Endothelial cell of umbilical vein (primary cell): ENCODE results near the gene APCDD1L. TPM values are rescaled to one million over a fixed set of nuclear protein-coding genes. Genes with fewer than 3 reads are reported as not detected.

Source experiments
- BruUV-seq: library from RNA; stranded (reverse); fragments of 400-500 nt; replicated peaks from 2 replicates; lab custom pipeline; 2021; lab: Mats Ljungman, UMichigan
- CTCF ChIA-PET: fragments of 300-600, 350-600 bp; sonication (Branson Sonifier 250); formaldehyde crosslinking; loops from one replicate; lab custom pipeline; 2021; ENCODE audit warnings: antibody characterized with exemption, inconsistent platforms; lab: Charles Lee
- POLR2A ChIA-PET: fragments of 300-600, 350-600 bp; sonication (Branson Sonifier 250); formaldehyde crosslinking; loops from one replicate; lab custom pipeline; 2021; ENCODE audit warnings: antibody characterized with exemption, inconsistent platforms; lab: Charles Lee
- DNase-seq: peaks from one replicate; pipeline ENCODE4 v3.0.0-alpha.2; 2011; ENCODE audit warnings: low read depth, low spot score
- FAIRE-seq: peaks from 2 replicates; lab custom pipeline; 2011; peaks lifted over from hg19 to GRCh38; lab: Jason Lieb, UNC
- H2AFZ ChIP-seq: 2 replicates; pipeline ENCODE4 v1.6.0; 2012; ENCODE audit warnings: low read depth, low read length, control low read depth, inconsistent platforms
- H3K27ac ChIP-seq: 2 replicates; pipeline ENCODE4 v1.5.1; 2011; ENCODE audit warnings: low read depth, mild to moderate bottlenecking, control low read depth, low read length, moderate library complexity; ENCODE audit not compliant: insufficient read depth
- H3K27me3 ChIP-seq, 2 experiments: 2 replicates each; pipeline versions ENCODE4 v1.6.0 to v1.6.1; 2011; ENCODE audit warnings: low read length in 2 of 2, mixed read lengths in 1 of 2; ENCODE audit not compliant: control insufficient read depth in 2 of 2, insufficient read depth in 2 of 2
- H3K36me3 ChIP-seq, 2 experiments: 2 replicates in 1 of 2; 3 replicates in 1 of 2; pipeline ENCODE4 v1.5.1; 2011; ENCODE audit warnings: low read length in 2 of 2, mild to moderate bottlenecking in 1 of 2, moderate library complexity in 1 of 2; ENCODE audit not compliant: control insufficient read depth in 2 of 2, insufficient read depth in 2 of 2; ENCODE audit errors: extremely low read depth in 1 of 2
- H3K4me1 ChIP-seq: 3 replicates; pipeline ENCODE4 v1.5.1; 2011; ENCODE audit warnings: mild to moderate bottlenecking, low read length; ENCODE audit not compliant: control insufficient read depth, insufficient read depth; ENCODE audit errors: extremely low read depth
- H3K4me2 ChIP-seq: 2 replicates; pipeline ENCODE4 v1.6.1; 2011; ENCODE audit warnings: low read length, control low read depth, mixed read lengths; ENCODE audit not compliant: insufficient read depth
- H3K4me3 ChIP-seq, 3 experiments: fragments of 200-600 bp in 1 of 3; sonication (generic), shearing (Covaris generic) in 1 of 3; replicated peaks in 1 of 3; 2 replicates each; pipeline ENCODE4 v1.5.1; 2011 to 2016; ENCODE audit warnings: control low read depth in 3 of 3, low read length in 3 of 3, mild to moderate bottlenecking in 2 of 3, inconsistent platforms in 1 of 3, low read depth in 1 of 3, moderate library complexity in 1 of 3; ENCODE audit not compliant: insufficient read depth in 1 of 3
- H3K79me2 ChIP-seq: 2 replicates; pipeline ENCODE4 v1.6.0; 2012; ENCODE audit warnings: low read length, inconsistent platforms; ENCODE audit not compliant: control insufficient read depth, insufficient read depth
- H3K9ac ChIP-seq: replicated peaks from 2 replicates; pipeline ENCODE3; 2011; ENCODE audit warnings: low read length, control low read depth; ENCODE audit not compliant: insufficient read depth; ENCODE audit errors: extremely low read depth
- H3K9me1 ChIP-seq: replicated peaks from 3 replicates; pipeline ENCODE4 v1.6.0; 2011; ENCODE audit warnings: mild to moderate bottlenecking, low read length; ENCODE audit not compliant: control insufficient read depth, insufficient read depth; ENCODE audit errors: extremely low read depth
- H3K9me3 ChIP-seq: replicated peaks from 2 replicates; pipeline ENCODE4 v1.5.1; 2012; ENCODE audit warnings: low read length, inconsistent platforms; ENCODE audit not compliant: control insufficient read depth, insufficient read depth
- H4K20me1 ChIP-seq: replicated peaks from 2 replicates; pipeline ENCODE3; 2011; ENCODE audit warnings: mild to moderate bottlenecking, low read length; ENCODE audit not compliant: control insufficient read depth, insufficient read depth; ENCODE audit errors: extremely low read depth
- EZH2 ChIP-seq: IDR thresholded peaks from 2 replicates; pipeline ENCODE4 v1.6.1; 2012; ENCODE audit warnings: borderline replicate concordance, low read depth, mild to moderate bottlenecking, moderate library complexity, low read length, inconsistent platforms; ENCODE audit not compliant: severe bottlenecking
- FOS ChIP-seq: IDR thresholded peaks from 2 replicates; pipeline ENCODE4 v1.6.1; 2011; ENCODE audit warnings: mild to moderate bottlenecking, low read length, moderate library complexity, borderline replicate concordance; ENCODE audit not compliant: insufficient read depth
- GATA2 ChIP-seq: IDR thresholded peaks from 2 replicates; pipeline ENCODE4 v1.7.0; 2011; ENCODE audit warnings: low read depth, mild to moderate bottlenecking, moderate library complexity, mixed read lengths, low read length; ENCODE audit not compliant: insufficient read length, insufficient read depth
- JUN ChIP-seq: IDR thresholded peaks from 2 replicates; pipeline ENCODE4 v1.6.1; 2011; ENCODE audit warnings: borderline replicate concordance, low read depth; ENCODE audit not compliant: insufficient read length, insufficient read depth
- MYC ChIP-seq: IDR thresholded peaks from one replicate; pipeline ENCODE4 v1.6.1; 2011; ENCODE audit warnings: mild to moderate bottlenecking, low read depth, low read length
- POLR2A ChIP-seq: IDR thresholded peaks from 2 replicates; pipeline ENCODE4 v1.6.1; 2012; ENCODE audit warnings: low read depth, mild to moderate bottlenecking, control low read depth, low read length
- POLR2AphosphoS5 ChIP-seq: IDR thresholded peaks from 2 replicates; pipeline ENCODE4 v1.6.1; 2012; ENCODE audit warnings: low read depth, mild to moderate bottlenecking, control low read depth, low read length, moderate library complexity; ENCODE audit not compliant: insufficient read depth
- dilution Hi-C: fragments of 300-500 bp; cut with MboI; formaldehyde crosslinking; loops from one replicate; pipeline ENCODE4 v1.15.0; 2019; ENCODE audit warnings: low sequenced_read_pairs; ENCODE audit not compliant: extremely low pct_ligation_motif_present
- intact Hi-C: fragments of 100-400 bp; cut with micrococcal nuclease; formaldehyde crosslinking; loops from one replicate; pipeline ENCODE4 v1.10.0; 2022
- polyA plus RNA-seq, 4 experiments: library from polyadenylated mRNA; depleted of rRNA in 3 of 4; stranded (reverse) in 3 of 4; unstranded in 1 of 4; fragments of >200 nt; gene quantifications; 2 replicates each; pipeline versions ENCODE4 v1.2.1 to v1.2.3, GENCODE V29; 2011 to 2012; ENCODE audit warnings: missing spikeins in 1 of 4
- total RNA-seq: library from RNA; stranded (reverse); gene quantifications from 2 replicates; pipeline ENCODE4 v1.2.3, GENCODE V29; 2021
- TF ChIP-seq, protein P1 (sequence below), 2 donors: IDR thresholded peaks; 1 replicate in 1 of 2; 2 replicates in 1 of 2; pipeline ENCODE4 v1.5.1; 2011; ENCODE audit warnings: low read length in 2 of 2, mild to moderate bottlenecking in 2 of 2, moderate library complexity in 2 of 2, control low read depth in 1 of 2, inconsistent platforms in 1 of 2, low read depth in 1 of 2; ENCODE audit not compliant: insufficient read depth in 1 of 2; ENCODE audit errors: extremely low read depth in 1 of 2
- TF ChIP-seq, protein P2 (sequence below): IDR thresholded peaks from 2 replicates; pipeline ENCODE4 v1.6.1; 2011; ENCODE audit not compliant: insufficient read depth, insufficient read length

Gene APCDD1L
- total and polyA plus RNA-seq, 2 donors (not counting 3 experiments of a cell fraction or from before 2014, with no cell fraction given) = 0.17 to 1.4 TPM

DNA sequence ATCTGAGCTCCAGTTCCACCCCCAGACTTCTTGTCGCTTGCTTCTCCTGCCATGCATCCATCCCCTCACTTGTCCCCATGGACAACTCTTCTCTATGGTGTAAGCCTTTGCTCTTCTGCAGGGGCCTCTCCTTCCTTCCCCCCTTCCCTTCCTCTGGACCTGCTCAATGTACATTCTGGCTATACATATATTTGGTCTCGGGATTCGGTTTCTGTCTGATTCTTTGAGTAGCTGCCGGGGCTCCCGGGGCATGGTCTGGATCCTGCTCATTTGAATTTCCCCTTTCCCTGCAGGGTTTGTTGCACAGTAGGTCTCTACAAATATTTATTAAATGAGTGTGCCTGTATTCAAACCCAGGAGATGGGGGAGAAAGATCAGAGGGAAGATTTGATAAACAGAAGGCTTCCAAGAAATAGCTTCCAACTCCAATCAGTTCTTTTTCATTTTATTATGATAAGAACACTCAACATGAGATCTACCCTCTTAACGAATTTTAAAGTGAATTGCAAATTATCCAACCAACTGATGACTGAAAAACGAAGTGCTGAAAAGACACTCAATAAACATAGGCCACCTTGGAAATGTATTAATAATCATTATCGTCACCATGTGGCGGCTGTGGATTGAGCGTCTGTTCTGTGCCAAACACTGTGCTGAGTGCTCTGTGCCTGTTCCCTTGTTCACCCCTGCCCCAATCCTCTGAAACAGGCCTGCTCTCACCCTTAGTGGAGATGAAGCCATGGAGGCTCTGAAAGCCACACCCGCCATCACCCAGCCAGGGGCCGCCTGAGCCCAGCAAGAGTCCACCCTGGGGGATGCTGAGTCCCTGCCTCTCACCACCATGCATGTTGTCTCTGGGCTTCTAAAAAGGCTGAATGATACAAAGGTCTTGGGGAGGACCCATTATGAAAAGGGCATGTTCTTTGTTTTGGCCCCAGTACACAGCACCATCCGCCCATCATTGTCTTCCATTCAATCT, 34.3 kb upstream of the APCDD1L start:
- CTCF ChIA-PET = interaction anchor here (0.6 to 1.6 kb wide), 4 partner anchors 8 to 501 kb away, joined by 3 to 6 read pairs (median 5); no protein-coding TSS in a partner anchor
- dilution Hi-C loops = no loop called here
- no peak for FAIRE-seq

More for the DNA sequence above, 34.3 kb upstream of the APCDD1L start:
- no peak for TF ChIP-seq FOS
- TF ChIP-seq POLR2A = no peak
- TF ChIP-seq EZH2 = no peak
- TF ChIP-seq JUN = no peak
- no peak for TF ChIP-seq GATA2
- no peak for TF ChIP-seq MYC
- TF ChIP-seq, protein P1, sequence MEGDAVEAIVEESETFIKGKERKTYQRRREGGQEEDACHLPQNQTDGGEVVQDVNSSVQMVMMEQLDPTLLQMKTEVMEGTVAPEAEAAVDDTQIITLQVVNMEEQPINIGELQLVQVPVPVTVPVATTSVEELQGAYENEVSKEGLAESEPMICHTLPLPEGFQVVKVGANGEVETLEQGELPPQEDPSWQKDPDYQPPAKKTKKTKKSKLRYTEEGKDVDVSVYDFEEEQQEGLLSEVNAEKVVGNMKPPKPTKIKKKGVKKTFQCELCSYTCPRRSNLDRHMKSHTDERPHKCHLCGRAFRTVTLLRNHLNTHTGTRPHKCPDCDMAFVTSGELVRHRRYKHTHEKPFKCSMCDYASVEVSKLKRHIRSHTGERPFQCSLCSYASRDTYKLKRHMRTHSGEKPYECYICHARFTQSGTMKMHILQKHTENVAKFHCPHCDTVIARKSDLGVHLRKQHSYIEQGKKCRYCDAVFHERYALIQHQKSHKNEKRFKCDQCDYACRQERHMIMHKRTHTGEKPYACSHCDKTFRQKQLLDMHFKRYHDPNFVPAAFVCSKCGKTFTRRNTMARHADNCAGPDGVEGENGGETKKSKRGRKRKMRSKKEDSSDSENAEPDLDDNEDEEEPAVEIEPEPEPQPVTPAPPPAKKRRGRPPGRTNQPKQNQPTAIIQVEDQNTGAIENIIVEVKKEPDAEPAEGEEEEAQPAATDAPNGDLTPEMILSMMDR (IDR thresholded peaks at IDR 0.05; ENCODE audit: extremely low read depth in 1 of 2, insufficient read depth in 1 of 2, low read depth in 1 of 2, low read length in 2 of 2) = no peak
- TF ChIP-seq POLR2AphosphoS5 = no peak
- TF ChIP-seq, protein P2, sequence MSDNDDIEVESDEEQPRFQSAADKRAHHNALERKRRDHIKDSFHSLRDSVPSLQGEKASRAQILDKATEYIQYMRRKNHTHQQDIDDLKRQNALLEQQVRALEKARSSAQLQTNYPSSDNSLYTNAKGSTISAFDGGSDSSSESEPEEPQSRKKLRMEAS = no peak
- Histone ChIP-seq H3K4me1 (peaks cover 31% of the 10 kb centered on the region), H3K9ac (no peak overlapping the region), H3K27ac (peak overlapping the region; percentile 2), H4K20me1 (no peaks in the 10 kb centered on the region), H3K4me3 (no peak overlapping the region), H2AFZ (peak overlapping the region; percentile 48), H3K79me2 (no peaks in the 10 kb centered on the region), H3K36me3 (no peaks in the 10 kb centered on the region), H3K4me2 (no peak overlapping the region), H3K27me3 (no peaks in the 10 kb centered on the region), H3K9me3 (no peaks in the 10 kb centered on the region), H3K9me1 (no peaks in the 10 kb centered on the region)
- no peak for DNase-seq
- intact Hi-C loops = loop anchor here (5.0 kb wide), 2 partner anchors 53 to 103 kb away; partner anchors contain the start of gene STX16
- POLR2A ChIA-PET = no interaction called here
- BruUV-seq = no TSS peak
